ENCODE data around the gene TPM1. TPM values are rescaled to one million over a fixed set of nuclear protein-coding genes. Genes with fewer than 3 reads are reported as not detected.

TPM1 gene
- total RNA-seq (2022; extraction: Qiagen RNA extraction; ENCODE audit: low read depth), result 397 to 502 TPM (median 465 TPM) in 5 replicates

GRCh38 chr15:63041974-63042876 lies at the start of gene TPM1:
TSS of gene TPM1 (plus strand) at chr15:63042747. CDS start at chr15:63042830, 83 bp downstream.

Other genes starting within 250 kb of the TPM1 start
- 24.3 to 36.7 TPM (median 30.0 TPM) in 5 replicates for gene LACTB, start 79.1 kb downstream of the TPM1 start, total RNA-seq (2022; extraction: Qiagen RNA extraction; ENCODE audit: low read depth)
- 363 to 430 TPM (median 408 TPM) in 5 replicates for gene RPS27L, start 114.7 kb downstream of the TPM1 start, total RNA-seq (2022; extraction: Qiagen RNA extraction; ENCODE audit: low read depth)
- gene RAB8B, start 146.9 kb downstream of the TPM1 start, total RNA-seq (2022; extraction: Qiagen RNA extraction; ENCODE audit: low read depth), result 9.8 to 17.4 TPM (median 15.5 TPM) in 5 replicates
- gene APH1B, start 234.9 kb downstream of the TPM1 start, total RNA-seq (2022; extraction: Qiagen RNA extraction; ENCODE audit: low read depth), result 18.6 to 26.4 TPM (median 21.6 TPM) in 5 replicates

Data from A549 treated with GW870086 at 1 μM for 4 hours (cell line).